SU-DHL-6 (cell line): ENCODE data around the gene THUMPD2.

Experiments
- CTCF ChIP-seq: fragments of 200-600 bp; sonication (generic); IDR thresholded peaks from one replicate; pipeline ENCODE4 v1.5.1; 2017; ENCODE audit warnings: antibody characterized with exemption, mild to moderate bottlenecking, low read length, moderate library complexity; ENCODE audit not compliant: insufficient read depth, poor library complexity, severe bottlenecking
- EZH2phosphoT487 ChIP-seq: fragments of 200-600 bp; sonication (generic), shearing (Covaris generic); conservative IDR thresholded peaks from 2 replicates; pipeline ENCODE4 v1.6.1; 2018; ENCODE audit warnings: mild to moderate bottlenecking, antibody characterized with exemption, low read length, moderate library complexity, mixed read lengths

GRCh38 chr2:39778775-39779340 is at the start of gene THUMPD2:
- TF ChIP-seq CTCF (no peak), EZH2phosphoT487 (no peak)
